ENCODE results near the gene PDE10A.

DNA sequence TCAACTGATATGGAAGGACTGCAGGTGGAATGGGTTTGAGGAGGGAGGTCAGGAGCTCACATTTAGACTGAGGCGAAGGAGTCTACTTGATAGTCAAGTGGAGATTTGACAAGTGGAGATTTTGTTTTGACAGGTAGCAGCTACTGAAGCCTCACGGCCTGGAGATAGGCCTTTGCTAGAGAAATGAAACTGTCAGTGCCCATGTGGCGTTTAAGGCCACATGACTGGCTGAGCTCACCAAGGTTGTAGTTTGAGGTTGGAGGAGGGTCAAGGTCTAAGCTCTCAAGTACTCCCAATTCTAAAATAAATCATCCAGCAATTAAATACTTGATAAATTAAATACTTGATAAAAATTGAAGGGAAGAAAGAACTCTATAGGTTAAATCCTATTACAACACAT lies 273.5 kb downstream of the PDE10A start:
- TF ChIP-seq, protein P1, sequence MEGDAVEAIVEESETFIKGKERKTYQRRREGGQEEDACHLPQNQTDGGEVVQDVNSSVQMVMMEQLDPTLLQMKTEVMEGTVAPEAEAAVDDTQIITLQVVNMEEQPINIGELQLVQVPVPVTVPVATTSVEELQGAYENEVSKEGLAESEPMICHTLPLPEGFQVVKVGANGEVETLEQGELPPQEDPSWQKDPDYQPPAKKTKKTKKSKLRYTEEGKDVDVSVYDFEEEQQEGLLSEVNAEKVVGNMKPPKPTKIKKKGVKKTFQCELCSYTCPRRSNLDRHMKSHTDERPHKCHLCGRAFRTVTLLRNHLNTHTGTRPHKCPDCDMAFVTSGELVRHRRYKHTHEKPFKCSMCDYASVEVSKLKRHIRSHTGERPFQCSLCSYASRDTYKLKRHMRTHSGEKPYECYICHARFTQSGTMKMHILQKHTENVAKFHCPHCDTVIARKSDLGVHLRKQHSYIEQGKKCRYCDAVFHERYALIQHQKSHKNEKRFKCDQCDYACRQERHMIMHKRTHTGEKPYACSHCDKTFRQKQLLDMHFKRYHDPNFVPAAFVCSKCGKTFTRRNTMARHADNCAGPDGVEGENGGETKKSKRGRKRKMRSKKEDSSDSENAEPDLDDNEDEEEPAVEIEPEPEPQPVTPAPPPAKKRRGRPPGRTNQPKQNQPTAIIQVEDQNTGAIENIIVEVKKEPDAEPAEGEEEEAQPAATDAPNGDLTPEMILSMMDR (IDR thresholded peaks at IDR 0.05), result no peak
- TF ChIP-seq POLR2A (IDR thresholded peaks at IDR 0.05) (no peak), EP300 (IDR thresholded peaks at IDR 0.05) (no peak)

All from sigmoid colon (tissue), 4 donors.